Measurements from ENCODE around the gene KRTAP3-3.

KRTAP3-3 gene

GRCh38 chr17:40986920-40987319, 7.0 kb downstream of the KRTAP3-3 start:
- Histone ChIP-seq H3K4me1 (ENCODE audit: control insufficient read depth, insufficient read depth, low read length, poor library complexity, severe bottlenecking) (no peaks in the 10 kb centered on the region), H3K27me3 (replicated peaks; ENCODE audit: control insufficient read depth, insufficient read depth, low read length, poor library complexity, severe bottlenecking) (no peaks in the 10 kb centered on the region), H3K27ac (ENCODE audit: insufficient read depth, low read length, poor library complexity, severe bottlenecking) (no peak overlapping the region), H3K36me3 (ENCODE audit: control insufficient read depth, insufficient read depth, low read length) (no peaks in the 10 kb centered on the region), H3K9me3 (ENCODE audit: control insufficient read depth, low read length) (no peaks in the 10 kb centered on the region), H3K4me3 (ENCODE audit: insufficient read depth, low read depth, low read length, poor library complexity, severe bottlenecking) (no peak overlapping the region)
- no peak for DNase-seq

GRCh38 chr17:40984226-40984625, 9.7 kb downstream of the KRTAP3-3 start, which contains the start of gene KRT40:
Gene KRT40, minus strand, starts transcription at chr17:40984326. Its CDS starts 53 bp downstream, at chr17:40984273.
- no peak within 1 kb of the TSS for H3K27ac ChIP-seq (ENCODE audit: insufficient read depth, low read length, poor library complexity, severe bottlenecking)
- H3K9me3 ChIP-seq (ENCODE audit: control insufficient read depth, low read length) = no peaks in the 10 kb centered on the region
- no peaks in the 10 kb centered on the region for H3K36me3 ChIP-seq (ENCODE audit: control insufficient read depth, insufficient read depth, low read length)
- H3K4me3 ChIP-seq (ENCODE audit: insufficient read depth, low read depth, low read length, poor library complexity, severe bottlenecking) = no peak within 1 kb of the TSS
- no peak for DNase-seq
- H3K27me3 ChIP-seq (replicated peaks; ENCODE audit: control insufficient read depth, insufficient read depth, low read length, poor library complexity, severe bottlenecking) = no peaks in the 10 kb centered on the region
- no peaks in the 10 kb centered on the region for H3K4me1 ChIP-seq (ENCODE audit: control insufficient read depth, insufficient read depth, low read length, poor library complexity, severe bottlenecking)

GRCh38 chr17:40981115-40981514, 12.8 kb downstream of the KRTAP3-3 start:
- H3K27me3 ChIP-seq (replicated peaks; ENCODE audit: control insufficient read depth, insufficient read depth, low read length, poor library complexity, severe bottlenecking) = no peaks in the 10 kb centered on the region
- no peak for DNase-seq
- no peaks in the 10 kb centered on the region for H3K4me1 ChIP-seq (ENCODE audit: control insufficient read depth, insufficient read depth, low read length, poor library complexity, severe bottlenecking)
- H3K27ac ChIP-seq (ENCODE audit: insufficient read depth, low read length, poor library complexity, severe bottlenecking) = no peak overlapping the region
- H3K9me3 ChIP-seq (ENCODE audit: control insufficient read depth, low read length) = no peaks in the 10 kb centered on the region
- no peaks in the 10 kb centered on the region for H3K36me3 ChIP-seq (ENCODE audit: control insufficient read depth, insufficient read depth, low read length)
- H3K4me3 ChIP-seq (ENCODE audit: insufficient read depth, low read depth, low read length, poor library complexity, severe bottlenecking) = no peak overlapping the region

- DNase-seq = no peak
- Histone ChIP-seq H3K4me3 (ENCODE audit: insufficient read depth, low read depth, low read length, poor library complexity, severe bottlenecking) (no peak overlapping the region), H3K4me1 (ENCODE audit: control insufficient read depth, insufficient read depth, low read length, poor library complexity, severe bottlenecking) (no peaks in the 10 kb centered on the region), H3K27ac (ENCODE audit: insufficient read depth, low read length, poor library complexity, severe bottlenecking) (no peak overlapping the region), H3K27me3 (replicated peaks; ENCODE audit: control insufficient read depth, insufficient read depth, low read length, poor library complexity, severe bottlenecking) (no peaks in the 10 kb centered on the region), H3K9me3 (ENCODE audit: control insufficient read depth, low read length) (no peaks in the 10 kb centered on the region), H3K36me3 (ENCODE audit: control insufficient read depth, insufficient read depth, low read length) (no peaks in the 10 kb centered on the region)
Measured at GRCh38 chr17:40980596-40980995, 13.4 kb downstream of the KRTAP3-3 start.

- H3K27ac ChIP-seq (ENCODE audit: insufficient read depth, low read length, poor library complexity, severe bottlenecking) = no peak overlapping the region
- no peaks in the 10 kb centered on the region for H3K27me3 ChIP-seq (replicated peaks; ENCODE audit: control insufficient read depth, insufficient read depth, low read length, poor library complexity, severe bottlenecking)
- no peak for DNase-seq
- H3K4me3 ChIP-seq (ENCODE audit: insufficient read depth, low read depth, low read length, poor library complexity, severe bottlenecking) = no peak overlapping the region
- H3K9me3 ChIP-seq (ENCODE audit: control insufficient read depth, low read length) = no peaks in the 10 kb centered on the region
- H3K4me1 ChIP-seq (ENCODE audit: control insufficient read depth, insufficient read depth, low read length, poor library complexity, severe bottlenecking) = no peaks in the 10 kb centered on the region
- H3K36me3 ChIP-seq (ENCODE audit: control insufficient read depth, insufficient read depth, low read length) = no peaks in the 10 kb centered on the region
Measured at GRCh38 chr17:40980117-40980516, 13.8 kb downstream of the KRTAP3-3 start.

- Histone ChIP-seq H3K4me1 (ENCODE audit: control insufficient read depth, insufficient read depth, low read length, poor library complexity, severe bottlenecking) (no peaks in the 10 kb centered on the region), H3K27ac (ENCODE audit: insufficient read depth, low read length, poor library complexity, severe bottlenecking) (no peak overlapping the region), H3K9me3 (ENCODE audit: control insufficient read depth, low read length) (no peaks in the 10 kb centered on the region), H3K36me3 (ENCODE audit: control insufficient read depth, insufficient read depth, low read length) (no peaks in the 10 kb centered on the region), H3K27me3 (replicated peaks; ENCODE audit: control insufficient read depth, insufficient read depth, low read length, poor library complexity, severe bottlenecking) (no peaks in the 10 kb centered on the region), H3K4me3 (ENCODE audit: insufficient read depth, low read depth, low read length, poor library complexity, severe bottlenecking) (no peak overlapping the region)
- no peak for DNase-seq
Measured at GRCh38 chr17:40978575-40979151, 15.3 kb downstream of the KRTAP3-3 start.

GRCh38 chr17:40975516-40975915, 18.4 kb downstream of the KRTAP3-3 start:
- Histone ChIP-seq H3K4me1 (ENCODE audit: control insufficient read depth, insufficient read depth, low read length, poor library complexity, severe bottlenecking) (no peaks in the 10 kb centered on the region), H3K27ac (ENCODE audit: insufficient read depth, low read length, poor library complexity, severe bottlenecking) (no peak overlapping the region), H3K4me3 (ENCODE audit: insufficient read depth, low read depth, low read length, poor library complexity, severe bottlenecking) (no peak overlapping the region), H3K27me3 (replicated peaks; ENCODE audit: control insufficient read depth, insufficient read depth, low read length, poor library complexity, severe bottlenecking) (no peaks in the 10 kb centered on the region), H3K9me3 (ENCODE audit: control insufficient read depth, low read length) (no peaks in the 10 kb centered on the region), H3K36me3 (ENCODE audit: control insufficient read depth, insufficient read depth, low read length) (no peaks in the 10 kb centered on the region)
- no peak for DNase-seq

- DNase-seq = no peak
- H3K27me3 ChIP-seq (replicated peaks; ENCODE audit: control insufficient read depth, insufficient read depth, low read length, poor library complexity, severe bottlenecking) = no peaks in the 10 kb centered on the region
- no peaks in the 10 kb centered on the region for H3K4me1 ChIP-seq (ENCODE audit: control insufficient read depth, insufficient read depth, low read length, poor library complexity, severe bottlenecking)
- no peaks in the 10 kb centered on the region for H3K9me3 ChIP-seq (ENCODE audit: control insufficient read depth, low read length)
- no peak overlapping the region for H3K4me3 ChIP-seq (ENCODE audit: insufficient read depth, low read depth, low read length, poor library complexity, severe bottlenecking)
- H3K36me3 ChIP-seq (ENCODE audit: control insufficient read depth, insufficient read depth, low read length) = no peaks in the 10 kb centered on the region
- no peak overlapping the region for H3K27ac ChIP-seq (ENCODE audit: insufficient read depth, low read length, poor library complexity, severe bottlenecking)
Measured at GRCh38 chr17:40974366-40974765, 19.6 kb downstream of the KRTAP3-3 start.

- no peak for DNase-seq
- H3K4me1 ChIP-seq (ENCODE audit: control insufficient read depth, insufficient read depth, low read length, poor library complexity, severe bottlenecking) = no peaks in the 10 kb centered on the region
- no peak overlapping the region for H3K4me3 ChIP-seq (ENCODE audit: insufficient read depth, low read depth, low read length, poor library complexity, severe bottlenecking)
- no peak overlapping the region for H3K27ac ChIP-seq (ENCODE audit: insufficient read depth, low read length, poor library complexity, severe bottlenecking)
- H3K27me3 ChIP-seq (replicated peaks; ENCODE audit: control insufficient read depth, insufficient read depth, low read length, poor library complexity, severe bottlenecking) = no peaks in the 10 kb centered on the region
- H3K9me3 ChIP-seq (ENCODE audit: control insufficient read depth, low read length) = no peaks in the 10 kb centered on the region
- H3K36me3 ChIP-seq (ENCODE audit: control insufficient read depth, insufficient read depth, low read length) = no peaks in the 10 kb centered on the region
Measured at GRCh38 chr17:40967582-40967981, 26.4 kb downstream of the KRTAP3-3 start.

- no peak for DNase-seq
Measured at GRCh38 chr17:40966848-40967247, 27.1 kb downstream of the KRTAP3-3 start, which contains the start of gene KRT39. Gene KRT39, minus strand, starts transcription at chr17:40966948. Its CDS starts 92 bp downstream, at chr17:40966856.

More at GRCh38 chr17:40966848-40967247, 27.1 kb downstream of the KRTAP3-3 start, which contains the start of gene KRT39:
- Histone ChIP-seq H3K27me3 (replicated peaks; ENCODE audit: control insufficient read depth, insufficient read depth, low read length, poor library complexity, severe bottlenecking) (no peaks in the 10 kb centered on the region), H3K27ac (ENCODE audit: insufficient read depth, low read length, poor library complexity, severe bottlenecking) (no peak within 1 kb of the TSS), H3K36me3 (ENCODE audit: control insufficient read depth, insufficient read depth, low read length) (no peaks in the 10 kb centered on the region), H3K4me1 (ENCODE audit: control insufficient read depth, insufficient read depth, low read length, poor library complexity, severe bottlenecking) (no peaks in the 10 kb centered on the region), H3K4me3 (ENCODE audit: insufficient read depth, low read depth, low read length, poor library complexity, severe bottlenecking) (no peak within 1 kb of the TSS), H3K9me3 (ENCODE audit: control insufficient read depth, low read length) (no peaks in the 10 kb centered on the region)
